Measurements from ENCODE around the gene PPP2R1B.

Gene PPP2R1B

GRCh38 chr11:111691741-111692140 lies 74.4 kb downstream of the PPP2R1B start:
- DNase-seq (ENCODE audit: low read depth), result no peak

- DNase-seq (ENCODE audit: low read depth), result no peak
These were observed 75.0 kb downstream of the PPP2R1B start for GRCh38 chr11:111691176-111691575.

- DNase-seq (ENCODE audit: low read depth), result no peak
These were observed 78.2 kb downstream of the PPP2R1B start for GRCh38 chr11:111688013-111688412.

- no peak for DNase-seq (ENCODE audit: low read depth)
These were observed 81.9 kb downstream of the PPP2R1B start for GRCh38 chr11:111684251-111684650.

GRCh38 chr11:111683806-111684205 lies 82.4 kb downstream of the PPP2R1B start:
- no peak for DNase-seq (ENCODE audit: low read depth)

GRCh38 chr11:111680486-111681175 lies 85.6 kb downstream of the PPP2R1B start:
- no peak for DNase-seq (ENCODE audit: low read depth)

Measured in activated gamma-delta T cell treated with anti-CD3 and anti-CD28 coated beads, Interleukin-2, amount 50 U/mL, for 16 hours (primary cell).